ENCODE data around the gene PSKH1. TPM values are rescaled to one million over a fixed set of nuclear protein-coding genes. Genes with fewer than 3 reads are reported as not detected.
"Not testable (repeated sequence)": the region's sequence is repeated elsewhere in the genome, so short reads cannot be mapped to it uniquely, and the experiment has no call there.

The PSKH1 gene
- total RNA-seq, 1 donor from 2014 or later: 16.6 TPM

DNA sequence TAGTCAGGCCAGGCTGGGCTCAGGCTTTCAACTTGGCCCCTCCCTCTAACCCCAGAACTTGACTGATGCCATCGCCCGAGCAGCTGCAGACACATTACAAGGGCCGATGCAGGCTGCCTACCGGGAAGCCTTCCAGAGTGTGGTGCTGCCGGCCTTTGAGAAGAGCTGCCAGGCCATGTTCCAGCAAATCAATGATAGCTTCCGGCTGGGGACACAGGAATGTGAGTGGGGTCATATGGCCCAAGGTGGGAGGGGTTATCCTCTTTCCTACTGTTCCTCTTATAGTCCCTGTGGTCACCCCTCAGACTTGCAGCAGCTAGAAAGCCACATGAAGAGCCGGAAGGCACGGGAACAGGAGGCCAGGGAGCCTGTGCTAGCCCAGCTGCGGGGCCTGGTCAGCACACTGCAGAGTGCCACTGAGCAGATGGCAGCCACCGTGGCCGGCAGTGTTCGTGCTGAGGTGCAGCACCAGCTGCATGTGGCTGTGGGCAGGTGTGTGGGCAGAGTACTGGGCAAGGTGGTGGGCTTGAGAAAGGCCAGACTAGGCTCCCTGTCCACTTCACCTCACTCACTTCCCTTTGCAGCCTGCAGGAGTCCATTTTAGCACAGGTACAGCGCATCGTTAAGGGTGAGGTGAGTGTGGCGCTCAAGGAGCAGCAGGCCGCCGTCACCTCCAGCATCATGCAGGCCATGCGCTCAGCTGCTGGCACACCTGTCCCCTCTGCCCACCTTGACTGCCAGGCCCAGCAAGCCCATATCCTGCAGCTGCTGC is 10.5 kb upstream of the PSKH1 start:
- ATAC-seq (ENCODE audit: poor library complexity) (peak; percentile 73), DNase-seq (peak; percentile 76)
- intact Hi-C loops (cut with DNase I): no loop called here

GRCh38 chr16:67883146-67883871 is 9.7 kb upstream of the PSKH1 start:
- intact Hi-C loops (cut with DNase I): no loop called here
- no peak for DNase-seq
- no peak for ATAC-seq (ENCODE audit: poor library complexity)

DNA sequence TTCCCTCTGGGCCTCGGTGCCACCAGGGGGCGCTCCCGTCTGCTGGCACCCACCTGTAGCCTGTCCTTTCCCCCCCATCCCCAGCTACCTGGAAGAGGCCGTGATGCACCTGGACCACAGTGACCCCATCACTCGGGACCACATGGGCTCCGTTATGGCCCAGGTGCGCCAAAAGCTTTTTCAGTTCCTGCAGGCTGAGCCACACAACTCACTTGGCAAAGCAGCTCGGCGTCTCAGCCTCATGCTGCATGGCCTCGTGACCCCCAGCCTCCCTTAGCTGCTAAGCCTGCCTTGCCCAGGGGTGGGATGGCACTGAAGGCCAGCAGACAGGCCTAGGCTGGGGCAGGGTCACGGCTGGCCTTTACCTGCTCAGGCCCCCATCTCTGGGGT is 9.2 kb upstream of the PSKH1 start:
- intact Hi-C loops (cut with DNase I): no loop called here
- ATAC-seq (ENCODE audit: poor library complexity): peak; percentile 42

DNA sequence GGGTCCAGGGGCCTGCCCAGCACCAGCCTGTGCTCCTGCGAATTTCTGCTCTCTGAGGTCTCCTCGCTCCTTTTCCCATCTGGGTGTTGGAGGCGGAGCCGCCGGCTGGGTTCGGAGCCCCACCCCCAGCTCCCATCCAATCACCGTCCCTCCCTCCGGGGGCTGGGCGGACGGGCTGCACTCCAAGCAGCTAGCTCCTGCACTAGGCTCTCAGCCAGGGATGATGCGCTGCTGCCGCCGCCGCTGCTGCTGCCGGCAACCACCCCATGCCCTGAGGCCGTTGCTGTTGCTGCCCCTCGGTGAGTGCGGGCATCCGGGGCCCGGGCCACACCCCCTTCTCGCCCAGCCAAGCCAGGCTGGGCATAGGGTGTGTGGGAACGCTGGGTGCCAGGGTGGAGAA is 8.4 kb upstream of the PSKH1 start, which contains the start of gene NRN1L:
NRN1L (plus strand) TSS at position 202 of the 400 bp plus-strand sequence; CDS start at position 221, 19 bp downstream.
- peak; percentile 93 for DNase-seq
- intact Hi-C loops (cut with DNase I): loop anchor here (5.0 kb wide), 1 partner anchor 43 kb away; no protein-coding TSS in a partner anchor
- ATAC-seq (ENCODE audit: poor library complexity): peak; percentile 82

More for the DNA sequence above, 9.2 kb upstream of the PSKH1 start:
- DNase-seq: peak; percentile 75

DNA sequence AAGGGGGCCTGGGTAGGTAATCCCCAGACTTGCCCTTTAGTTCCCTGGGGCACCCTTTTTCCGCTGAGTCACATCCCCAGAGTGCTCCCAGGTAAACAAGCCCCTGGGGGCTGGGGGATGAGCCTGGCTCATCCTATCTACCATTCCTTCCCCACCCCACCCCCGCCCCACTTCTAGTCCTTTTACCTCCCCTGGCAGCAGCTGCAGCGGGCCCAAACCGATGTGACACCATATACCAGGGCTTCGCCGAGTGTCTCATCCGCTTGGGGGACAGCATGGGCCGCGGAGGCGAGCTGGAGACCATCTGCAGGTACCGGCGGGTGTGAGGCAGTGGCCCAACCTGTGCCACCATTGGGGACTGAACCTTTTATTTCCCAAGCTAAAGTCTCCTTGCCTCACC is 7.5 kb upstream of the PSKH1 start:
- DNase-seq (no peak), ATAC-seq (ENCODE audit: poor library complexity) (no peak)
- intact Hi-C loops (cut with DNase I): loop anchor here (5.0 kb wide), 1 partner anchor 42 kb away; no protein-coding TSS in a partner anchor

DNA sequence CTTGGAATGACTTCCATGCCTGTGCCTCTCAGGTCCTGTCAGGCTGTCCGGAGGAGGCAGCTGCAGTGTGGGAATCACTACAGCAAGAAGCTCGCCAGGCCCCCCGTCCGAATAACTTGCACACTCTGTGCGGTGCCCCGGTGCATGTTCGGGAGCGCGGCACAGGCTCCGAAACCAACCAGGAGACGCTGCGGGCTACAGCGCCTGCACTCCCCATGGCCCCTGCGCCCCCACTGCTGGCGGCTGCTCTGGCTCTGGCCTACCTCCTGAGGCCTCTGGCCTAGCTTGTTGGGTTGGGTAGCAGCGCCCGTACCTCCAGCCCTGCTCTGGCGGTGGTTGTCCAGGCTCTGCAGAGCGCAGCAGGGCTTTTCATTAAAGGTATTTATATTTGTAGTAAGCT is 7.1 kb upstream of the PSKH1 start:
- intact Hi-C loops (cut with DNase I): loop anchor here (5.0 kb wide), 1 partner anchor 41 kb away; no protein-coding TSS in a partner anchor
- no peak for ATAC-seq (ENCODE audit: poor library complexity)
- no peak for DNase-seq

DNA sequence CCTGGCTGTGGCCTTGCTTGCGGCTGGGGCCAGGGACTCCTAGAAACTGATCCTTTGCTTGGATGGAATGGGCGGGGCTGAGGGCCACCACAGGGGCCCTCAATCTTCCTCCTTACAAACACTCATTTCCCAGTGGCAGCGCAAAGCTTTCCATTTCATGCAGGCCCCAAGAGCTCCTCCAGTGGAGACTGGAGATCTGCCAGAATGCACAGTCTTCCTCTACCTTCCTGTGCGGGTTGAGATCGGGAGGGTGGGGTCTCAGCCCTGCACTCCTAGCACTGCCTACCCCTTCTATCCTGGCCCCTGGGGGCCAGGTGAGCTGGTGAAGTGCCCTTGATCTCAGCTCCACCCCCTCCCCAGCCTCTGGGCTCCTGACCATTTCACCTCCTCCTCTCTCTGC is 6.7 kb upstream of the PSKH1 start:
- DNase-seq (no peak), ATAC-seq (ENCODE audit: poor library complexity) (no peak)
- intact Hi-C loops (cut with DNase I): loop anchor here (5.0 kb wide), 1 partner anchor 41 kb away; no protein-coding TSS in a partner anchor

- intact Hi-C loops (cut with DNase I): loop anchor here (5.0 kb wide), 1 partner anchor 39 kb away; no protein-coding TSS in a partner anchor
- no peak for DNase-seq
- ATAC-seq (ENCODE audit: poor library complexity): no peak
Measured at GRCh38 chr16:67888331-67888730, 4.7 kb upstream of the PSKH1 start.

GRCh38 chr16:67892375-67892774 is 679 bp upstream of the PSKH1 start:
- DNase-seq: no peak
- no peak for ATAC-seq (ENCODE audit: poor library complexity)
- intact Hi-C loops (cut with DNase I): no loop called here

DNA sequence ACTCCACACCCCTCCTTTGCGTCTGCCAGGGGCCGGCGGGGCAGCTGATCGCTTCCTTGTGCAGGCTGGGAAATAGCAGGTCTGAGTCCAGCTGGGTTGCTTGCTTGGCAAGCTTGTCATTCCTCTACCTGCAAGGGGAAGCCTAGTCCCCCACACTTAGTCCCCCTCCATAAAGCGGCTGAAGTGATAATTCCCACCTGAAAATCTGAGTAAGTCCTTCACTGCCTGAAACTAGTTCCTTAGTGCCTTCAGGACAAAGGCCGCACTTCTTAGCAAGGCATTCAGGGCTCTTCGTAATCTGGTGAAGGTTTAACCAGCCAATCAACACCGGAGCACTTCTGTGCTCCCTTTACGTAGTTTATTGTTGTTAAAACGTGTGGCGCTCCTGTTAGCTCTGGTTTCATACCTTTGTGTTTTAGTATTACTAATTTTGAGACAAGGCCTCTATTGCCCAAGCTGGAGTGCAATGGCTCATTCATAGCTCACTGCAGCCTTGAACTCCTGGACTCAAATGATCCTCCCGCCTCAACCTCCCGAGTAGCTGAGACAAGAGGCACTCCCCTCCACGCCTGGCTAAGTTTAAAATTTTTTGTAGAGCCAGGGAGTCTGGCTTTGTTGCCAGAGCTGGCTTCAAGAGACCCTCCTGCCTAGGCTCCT is 817 bp downstream of the PSKH1 start:
- DNase-seq (no peak), ATAC-seq (ENCODE audit: poor library complexity) (no peak)
- intact Hi-C loops (cut with DNase I): no loop called here

- ATAC-seq (ENCODE audit: poor library complexity): no peak
- intact Hi-C loops (cut with DNase I): no loop called here
- DNase-seq: no peak
Measured at GRCh38 chr16:67897231-67897630, 4.2 kb downstream of the PSKH1 start.

GRCh38 chr16:67901734-67902133 is 8.7 kb downstream of the PSKH1 start:
- intact Hi-C loops (cut with DNase I): no loop called here
- no peak for DNase-seq
- ATAC-seq (ENCODE audit: poor library complexity): no peak

DNA sequence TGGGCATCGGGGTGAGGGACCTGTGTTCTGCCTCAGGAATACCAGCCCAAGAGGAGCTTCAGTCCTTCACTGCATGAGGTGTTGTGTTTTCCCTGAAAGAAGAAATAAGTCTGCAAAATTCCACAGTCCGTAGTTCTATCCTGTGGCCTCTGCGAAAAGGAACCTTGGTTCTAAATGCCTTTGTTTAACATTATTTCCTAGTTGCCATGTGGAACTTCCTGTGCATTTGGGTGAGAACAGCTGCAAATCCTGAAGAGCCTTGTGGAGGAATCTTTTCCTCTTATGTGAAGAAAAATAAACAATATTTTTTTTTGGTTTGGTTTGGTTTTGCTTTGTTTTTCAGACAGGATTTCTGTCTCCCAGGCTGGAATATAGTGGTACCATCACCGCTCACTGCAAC is 9.8 kb downstream of the PSKH1 start:
- no peak for ATAC-seq (ENCODE audit: poor library complexity)
- no peak for DNase-seq
- intact Hi-C loops (cut with DNase I): no loop called here

DNA sequence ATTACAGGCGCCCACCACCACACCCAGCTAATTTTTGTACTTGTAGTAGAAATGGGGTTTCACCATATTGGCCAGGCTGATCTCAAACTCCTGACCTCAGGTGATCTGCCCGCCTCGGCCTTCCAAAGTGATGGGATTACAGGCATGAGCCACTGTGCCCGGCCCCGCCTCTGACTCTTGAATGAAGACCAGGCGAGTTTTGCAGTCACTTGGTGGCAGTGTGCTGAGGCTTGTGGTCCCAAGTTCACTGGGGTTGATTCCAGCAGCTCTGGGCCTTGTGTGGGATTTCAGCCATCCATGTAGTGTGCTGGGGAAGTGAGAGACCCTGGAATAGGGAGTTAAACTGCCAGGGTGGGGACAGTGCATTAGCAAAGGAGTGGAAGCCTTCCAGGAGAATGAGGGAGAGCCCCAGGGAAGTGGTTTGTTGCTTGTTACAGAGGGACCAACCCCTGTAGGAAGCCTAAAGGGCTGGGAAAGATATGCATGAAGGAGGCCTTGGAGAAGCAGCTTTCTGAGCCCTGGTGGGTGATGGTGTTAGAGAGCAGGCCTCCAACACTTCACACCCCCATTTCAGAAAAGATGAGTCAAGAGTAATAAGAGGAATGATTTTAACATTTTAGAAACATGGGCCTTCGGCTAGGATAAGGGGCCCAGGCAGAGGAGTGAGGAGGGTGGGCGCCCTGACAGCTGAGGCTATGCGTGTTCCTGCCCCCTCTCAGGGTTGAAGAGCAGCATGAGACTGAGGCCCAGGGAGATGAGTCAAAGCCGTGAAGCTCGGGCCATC is 14.5 kb downstream of the PSKH1 start:
- intact Hi-C loops (cut with DNase I): no loop called here
- no peak for ATAC-seq (ENCODE audit: poor library complexity)
- DNase-seq: no peak

DNA sequence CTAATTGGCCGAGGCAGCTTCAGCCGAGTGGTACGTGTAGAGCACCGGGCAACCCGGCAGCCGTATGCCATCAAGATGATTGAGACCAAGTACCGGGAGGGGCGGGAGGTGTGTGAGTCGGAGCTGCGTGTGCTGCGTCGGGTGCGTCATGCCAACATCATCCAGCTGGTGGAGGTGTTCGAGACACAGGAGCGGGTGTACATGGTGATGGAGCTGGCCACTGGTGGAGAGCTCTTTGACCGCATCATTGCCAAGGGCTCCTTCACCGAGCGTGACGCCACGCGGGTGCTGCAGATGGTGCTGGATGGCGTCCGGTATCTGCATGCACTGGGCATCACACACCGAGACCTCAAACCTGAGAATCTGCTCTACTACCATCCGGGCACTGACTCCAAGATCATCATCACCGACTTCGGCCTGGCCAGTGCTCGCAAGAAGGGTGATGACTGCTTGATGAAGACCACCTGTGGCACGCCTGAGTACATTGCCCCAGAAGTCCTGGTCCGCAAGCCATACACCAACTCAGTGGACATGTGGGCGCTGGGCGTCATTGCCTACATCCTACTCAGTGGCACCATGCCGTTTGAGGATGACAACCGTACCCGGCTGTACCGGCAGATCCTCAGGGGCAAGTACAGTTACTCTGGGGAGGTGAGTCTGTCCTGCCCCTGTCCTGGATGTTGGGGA is 16.1 kb downstream of the PSKH1 start:
- DNase-seq: no peak
- ATAC-seq (ENCODE audit: poor library complexity): no peak
- intact Hi-C loops (cut with DNase I): no loop called here

DNA sequence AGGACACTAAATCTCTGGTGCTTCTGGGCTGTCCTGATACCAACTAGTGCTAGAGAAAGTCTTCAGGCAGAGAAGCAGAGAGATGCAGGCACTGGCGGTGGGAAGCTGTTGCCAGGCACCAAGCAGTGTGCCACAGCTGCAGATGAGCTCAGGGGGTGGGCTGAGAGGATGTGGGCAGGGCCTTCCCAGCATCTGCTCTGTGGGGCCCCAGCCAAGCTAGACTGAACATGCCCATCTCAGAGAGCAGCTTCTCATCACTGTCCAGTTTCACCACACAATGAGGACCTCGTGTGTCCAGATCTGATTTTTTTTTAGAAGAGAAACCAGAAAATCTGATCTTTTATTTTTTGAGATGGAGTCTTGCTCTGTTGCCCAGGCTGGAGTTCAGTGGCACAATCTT is 17.1 kb downstream of the PSKH1 start:
- intact Hi-C loops (cut with DNase I): no loop called here
- ATAC-seq (ENCODE audit: poor library complexity) (no peak), DNase-seq (no peak)

DNA sequence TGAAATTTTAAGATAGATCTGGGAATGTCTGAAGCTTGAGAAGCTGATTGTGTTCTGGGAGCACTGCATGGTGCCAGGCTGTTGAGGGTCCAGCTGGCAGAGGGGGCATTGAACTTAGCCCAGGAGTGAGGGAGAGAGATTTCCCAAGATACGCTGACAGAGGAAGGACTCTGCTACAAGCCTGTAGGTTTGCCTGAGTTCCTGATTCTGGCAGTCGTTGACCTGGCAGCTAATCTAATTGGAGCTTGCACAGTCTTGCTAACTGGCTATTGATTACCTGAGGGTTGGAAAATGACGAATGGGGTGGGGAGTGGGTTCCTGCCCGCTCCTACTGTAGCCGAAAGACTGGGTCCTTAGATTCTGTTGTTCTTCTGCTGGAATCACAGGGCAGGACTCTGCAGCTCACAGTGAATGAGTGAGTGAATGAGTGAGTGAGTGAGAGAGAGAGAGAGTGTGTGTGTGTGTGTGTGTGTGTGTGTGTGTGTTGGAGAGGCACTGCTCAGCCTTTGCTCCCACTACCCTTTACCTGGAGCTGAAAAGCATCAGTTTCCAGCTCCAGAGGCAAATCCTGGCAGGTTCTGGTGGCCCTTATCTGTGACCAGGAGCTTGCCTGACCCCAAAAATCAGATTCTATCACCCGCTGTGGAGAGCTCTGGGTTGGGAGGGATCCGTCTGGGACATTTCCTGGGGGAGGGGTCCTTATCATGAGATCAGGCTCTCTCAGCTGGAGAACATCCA is 21.9 kb downstream of the PSKH1 start:
- intact Hi-C loops (cut with DNase I): no loop called here
- DNase-seq (no peak), ATAC-seq (ENCODE audit: poor library complexity) (no peak)

GRCh38 chr16:67915496-67915769 is 22.4 kb downstream of the PSKH1 start:
- ATAC-seq (ENCODE audit: poor library complexity); DNase-seq; intact Hi-C loops (cut with DNase I): not testable (repeated sequence)
